RWPE2 (cell line): ENCODE measurements around the gene PRKACA.

ENCODE experiments used
- ATAC-seq: fragments of 200-7000 bp; cut with Tn5 transposase; 3 replicates; pipeline ENCODE4 v1.9.1; 2021; ENCODE audit warnings: low read depth
- DNase-seq: peaks from one replicate; pipeline ENCODE4 v3.0.0-alpha.2; 2020; ENCODE audit warnings: low spot score
- H3K27ac ChIP-seq: fragments of 450-650 bp; 2 replicates; pipeline ENCODE4 v1.5.1; 2017; ENCODE audit warnings: mild to moderate bottlenecking; ENCODE audit not compliant: poor library complexity, severe bottlenecking
- H3K27me3 ChIP-seq: fragments of 250-450 bp; sonication (Bioruptor Pico); 2 replicates; pipeline ENCODE4 v1.5.1; 2021; ENCODE audit warnings: mild to moderate bottlenecking, moderate library complexity; ENCODE audit not compliant: insufficient read depth, poor library complexity, severe bottlenecking
- H3K36me3 ChIP-seq: fragments of 250-450 bp; sonication (Bioruptor Pico); 2 replicates; pipeline ENCODE4 v1.5.1; 2020; ENCODE audit warnings: low read depth, mild to moderate bottlenecking, moderate library complexity
- H3K4me1 ChIP-seq: fragments of 250-450 bp; sonication (Bioruptor Pico); 2 replicates; pipeline ENCODE4 v1.5.1; 2021; ENCODE audit warnings: mild to moderate bottlenecking, moderate library complexity; ENCODE audit not compliant: insufficient read depth, poor library complexity, severe bottlenecking
- H3K4me3 ChIP-seq: fragments of 250-450 bp; sonication (Bioruptor Pico); 2 replicates; pipeline ENCODE4 v1.5.1; 2021; ENCODE audit warnings: mild to moderate bottlenecking, moderate library complexity; ENCODE audit not compliant: severe bottlenecking
- H3K9me3 ChIP-seq: fragments of 250-450 bp; sonication (Bioruptor Pico); 2 replicates; pipeline ENCODE4 v1.5.1; 2021; ENCODE audit warnings: mild to moderate bottlenecking, moderate library complexity; ENCODE audit not compliant: severe bottlenecking
- TF ChIP-seq, protein P1 (sequence below): fragments of 450-650 bp; IDR thresholded peaks from one replicate; pipeline ENCODE4 v1.5.1; 2017; ENCODE audit warnings: mild to moderate bottlenecking, moderate library complexity; ENCODE audit not compliant: poor library complexity, severe bottlenecking

Gene PRKACA

DNA sequence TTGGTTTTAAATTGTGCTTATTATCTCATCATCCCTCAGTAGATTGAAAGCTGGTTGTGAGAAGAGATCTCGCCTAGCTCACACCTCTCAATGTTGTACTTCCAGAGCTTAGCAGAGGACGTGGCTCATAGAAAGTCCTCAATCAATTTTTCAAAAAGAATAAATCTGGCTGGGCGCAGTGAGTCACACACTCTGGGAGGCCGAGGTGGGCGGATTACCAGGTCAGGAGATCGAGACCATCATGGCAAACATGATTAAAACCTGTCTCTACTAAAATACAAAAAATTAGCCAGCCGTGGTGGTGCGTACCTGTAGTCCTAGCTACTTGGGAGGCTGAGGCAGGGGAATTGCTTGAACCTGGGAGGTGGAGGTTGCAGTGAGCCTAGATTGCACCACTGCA is 23.5 kb upstream of the PRKACA start:
- Histone ChIP-seq H3K36me3 (no peaks in the 10 kb centered on the region), H3K4me1 (peaks cover 5% of the 10 kb centered on the region), H3K27ac (no peak overlapping the region), H3K9me3 (no peaks in the 10 kb centered on the region), H3K27me3 (no peaks in the 10 kb centered on the region), H3K4me3 (no peak overlapping the region)
- DNase-seq (no peak), ATAC-seq (no peak)
- TF ChIP-seq, protein P1, sequence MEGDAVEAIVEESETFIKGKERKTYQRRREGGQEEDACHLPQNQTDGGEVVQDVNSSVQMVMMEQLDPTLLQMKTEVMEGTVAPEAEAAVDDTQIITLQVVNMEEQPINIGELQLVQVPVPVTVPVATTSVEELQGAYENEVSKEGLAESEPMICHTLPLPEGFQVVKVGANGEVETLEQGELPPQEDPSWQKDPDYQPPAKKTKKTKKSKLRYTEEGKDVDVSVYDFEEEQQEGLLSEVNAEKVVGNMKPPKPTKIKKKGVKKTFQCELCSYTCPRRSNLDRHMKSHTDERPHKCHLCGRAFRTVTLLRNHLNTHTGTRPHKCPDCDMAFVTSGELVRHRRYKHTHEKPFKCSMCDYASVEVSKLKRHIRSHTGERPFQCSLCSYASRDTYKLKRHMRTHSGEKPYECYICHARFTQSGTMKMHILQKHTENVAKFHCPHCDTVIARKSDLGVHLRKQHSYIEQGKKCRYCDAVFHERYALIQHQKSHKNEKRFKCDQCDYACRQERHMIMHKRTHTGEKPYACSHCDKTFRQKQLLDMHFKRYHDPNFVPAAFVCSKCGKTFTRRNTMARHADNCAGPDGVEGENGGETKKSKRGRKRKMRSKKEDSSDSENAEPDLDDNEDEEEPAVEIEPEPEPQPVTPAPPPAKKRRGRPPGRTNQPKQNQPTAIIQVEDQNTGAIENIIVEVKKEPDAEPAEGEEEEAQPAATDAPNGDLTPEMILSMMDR = no peak

DNA sequence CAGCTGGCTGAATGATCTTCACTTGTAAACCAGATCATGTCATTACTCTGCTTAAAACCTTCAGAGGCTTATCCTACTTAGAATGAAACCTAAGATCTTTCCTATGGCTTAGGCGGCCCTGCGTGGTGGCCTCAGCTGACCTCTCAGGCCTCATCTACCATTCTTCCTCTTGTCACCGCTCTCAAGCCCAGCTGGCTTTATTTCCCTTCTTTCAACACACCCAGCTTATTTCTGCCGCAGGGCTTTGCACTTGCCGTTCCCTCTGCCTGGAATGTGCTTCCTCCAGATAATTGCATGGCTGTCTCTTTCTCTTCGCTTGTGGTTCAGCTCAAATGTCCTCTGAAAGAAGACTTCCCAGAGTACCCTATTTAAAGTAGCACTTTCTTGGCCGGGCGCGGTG is 22.4 kb upstream of the PRKACA start:
- Histone ChIP-seq H3K27me3 (no peaks in the 10 kb centered on the region), H3K9me3 (no peaks in the 10 kb centered on the region), H3K4me1 (peaks cover 5% of the 10 kb centered on the region), H3K4me3 (no peak overlapping the region), H3K27ac (no peak overlapping the region), H3K36me3 (no peaks in the 10 kb centered on the region)
- DNase-seq = no peak
- TF ChIP-seq, protein P1 = no peak
- no peak for ATAC-seq

DNA sequence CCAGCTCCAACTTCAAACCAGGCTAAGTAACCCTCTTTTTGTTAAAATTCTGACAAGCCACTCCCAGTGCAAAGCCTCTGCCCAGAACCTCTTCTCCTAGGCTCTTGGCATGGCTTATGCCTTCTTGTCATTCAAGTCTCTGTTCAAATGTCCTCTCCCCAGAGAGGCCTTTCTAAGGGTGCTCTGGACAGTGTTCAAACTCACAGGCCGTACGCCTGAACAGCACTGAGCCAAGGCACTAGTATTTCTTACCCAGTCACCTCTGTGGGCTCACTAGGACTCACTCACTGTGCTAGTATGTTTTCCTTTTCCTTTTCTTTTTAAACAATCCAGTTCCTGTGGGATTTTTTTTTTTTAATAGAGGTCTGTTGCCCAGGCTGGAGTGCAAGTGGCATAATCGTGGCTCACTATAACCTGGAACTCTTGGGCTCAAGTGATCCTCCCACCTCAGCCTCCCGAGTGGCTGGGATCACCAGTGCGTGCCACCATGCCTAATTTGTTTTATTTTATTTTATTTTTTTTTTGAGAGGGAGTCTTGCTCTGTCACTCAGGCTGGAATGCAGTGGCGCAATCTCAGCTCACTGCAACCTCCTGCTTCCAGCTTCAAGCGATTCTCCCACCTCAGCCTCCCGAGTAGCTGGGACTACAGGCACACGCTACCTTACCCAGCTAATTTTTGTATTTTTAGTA is 21.2 kb upstream of the PRKACA start:
- ATAC-seq = no peak
- no peak for DNase-seq
- TF ChIP-seq, protein P1 = no peak
- Histone ChIP-seq H3K4me3 (no peak overlapping the region), H3K27ac (peak overlapping the region; percentile 79), H3K4me1 (peaks cover 5% of the 10 kb centered on the region), H3K9me3 (no peaks in the 10 kb centered on the region), H3K27me3 (no peaks in the 10 kb centered on the region), H3K36me3 (0 out of 2 replicates have a peak, but pooled peaks cover 5% of the 10 kb centered on the region)

DNA sequence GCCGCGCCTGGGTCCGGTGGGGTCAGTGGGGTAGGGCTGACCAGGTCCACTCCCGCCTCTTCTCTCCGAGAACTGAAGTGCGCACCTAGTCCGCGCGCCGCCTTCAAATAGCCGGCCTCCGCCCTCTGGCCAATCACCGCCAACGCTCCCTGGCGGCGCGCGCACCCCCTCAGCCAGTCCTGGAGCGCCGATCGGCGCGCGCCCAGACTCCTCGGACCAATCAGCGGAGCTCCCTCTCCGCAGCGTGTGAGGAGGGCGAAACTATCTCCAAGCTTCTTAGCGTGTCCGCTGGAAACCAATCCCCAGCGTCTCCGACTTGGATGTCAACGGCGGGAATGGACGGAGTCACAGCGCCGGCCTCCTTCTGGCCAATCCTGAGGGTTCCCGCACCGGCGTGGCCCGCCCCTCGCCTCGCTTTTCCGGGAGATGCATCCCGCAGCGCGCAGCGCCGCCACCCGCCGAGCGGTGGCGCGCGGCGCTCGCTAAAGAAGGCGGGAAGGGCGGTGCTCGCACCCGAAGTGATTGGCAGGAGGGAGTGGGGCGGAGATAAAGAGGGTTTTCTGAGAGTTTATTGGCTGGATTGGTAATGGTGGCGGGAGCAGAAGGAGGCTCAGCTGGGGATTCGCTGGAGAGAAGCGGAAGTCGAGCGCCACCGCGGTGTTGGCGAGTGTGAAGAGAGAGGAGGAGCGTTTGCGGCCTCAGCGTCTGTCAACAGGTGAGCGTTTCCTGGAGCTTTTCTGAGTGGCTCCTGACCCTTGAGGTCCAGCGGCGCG is 19.1 kb upstream of the PRKACA start, which contains the start of gene ASF1B:
Gene ASF1B (minus strand): TSS at position 81 of the 773 bp plus-strand sequence. CDS start 133 bp downstream, outside the sequence.
- DNase-seq (peak; percentile 99), ATAC-seq (peak; percentile 87)
- H3K4me3 ChIP-seq = peak within 1 kb of the TSS; percentile 49
- H3K27me3 ChIP-seq = no peaks in the 10 kb centered on the region
- TF ChIP-seq, protein P1 = peak; percentile 98
- 0 out of 2 replicates have a peak, but pooled peaks cover 5% of the 10 kb centered on the region for H3K36me3 ChIP-seq
- H3K27ac ChIP-seq = peak within 1 kb of the TSS; percentile 79
- peaks cover 5% of the 10 kb centered on the region for H3K4me1 ChIP-seq
- H3K9me3 ChIP-seq = no peaks in the 10 kb centered on the region
